ENCODE data around the gene POLH.
A peak's percentile ranks its signal among the peaks of the same experiment; 100 is the strongest.
"Not testable (repeated sequence)": the region's sequence is repeated elsewhere in the genome, so short reads cannot be mapped to it uniquely, and the experiment has no call there.

The POLH gene

DNA sequence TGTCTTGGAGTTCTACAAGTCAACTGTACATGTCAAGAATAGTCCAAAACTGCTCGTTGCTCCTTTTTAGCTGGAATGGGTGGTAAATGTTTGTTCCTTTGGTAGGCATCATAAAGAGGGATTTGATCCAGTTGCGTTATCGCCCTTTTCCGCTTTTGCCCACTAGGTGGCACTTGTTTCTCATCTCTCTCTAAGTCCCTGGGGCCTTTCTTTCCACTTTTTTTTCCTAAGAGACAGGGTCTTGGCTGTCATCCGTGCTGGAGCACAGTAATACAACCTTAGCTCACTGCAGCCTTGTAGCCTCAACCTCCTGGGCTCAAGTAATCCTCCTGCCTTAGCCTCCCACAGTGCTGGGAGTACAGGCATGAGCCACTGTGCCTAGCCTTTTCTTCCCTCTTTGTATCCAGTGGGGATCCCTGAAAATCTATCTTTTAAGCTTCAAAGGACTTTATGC lies 32.4 kb downstream of the POLH start:
- peak; percentile 87 for DNase-seq

DNA sequence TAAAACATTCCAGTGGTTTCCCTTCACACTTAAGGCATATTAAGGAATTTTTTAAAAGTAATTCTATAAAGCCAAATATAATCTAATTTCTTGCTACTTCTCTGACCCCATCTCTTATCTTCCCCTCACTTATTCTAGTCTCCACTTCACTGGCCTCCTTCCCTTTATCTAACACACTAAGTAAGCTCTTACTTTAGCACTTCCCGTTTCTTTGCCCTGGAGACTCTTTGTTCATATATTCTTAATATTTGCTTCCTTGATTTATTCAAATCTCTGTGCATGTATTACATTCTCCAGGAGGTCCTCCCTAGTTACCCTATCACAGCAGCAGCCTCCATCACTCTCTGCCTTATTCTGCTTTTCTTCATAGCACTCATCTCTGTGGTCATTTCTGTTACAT lies 32.8 kb downstream of the POLH start:
- no peak for DNase-seq

GRCh38 chr6:43609402-43609801 lies 33.4 kb downstream of the POLH start:
- DNase-seq, result no peak

- DNase-seq, result no peak
Measured at GRCh38 chr6:43610431-43610830, 34.4 kb downstream of the POLH start.

- DNase-seq, result no peak
Measured at GRCh38 chr6:43613721-43614395, 37.9 kb downstream of the POLH start.

- DNase-seq, result no peak
Measured at GRCh38 chr6:43614396-43614730, 38.4 kb downstream of the POLH start.

DNA sequence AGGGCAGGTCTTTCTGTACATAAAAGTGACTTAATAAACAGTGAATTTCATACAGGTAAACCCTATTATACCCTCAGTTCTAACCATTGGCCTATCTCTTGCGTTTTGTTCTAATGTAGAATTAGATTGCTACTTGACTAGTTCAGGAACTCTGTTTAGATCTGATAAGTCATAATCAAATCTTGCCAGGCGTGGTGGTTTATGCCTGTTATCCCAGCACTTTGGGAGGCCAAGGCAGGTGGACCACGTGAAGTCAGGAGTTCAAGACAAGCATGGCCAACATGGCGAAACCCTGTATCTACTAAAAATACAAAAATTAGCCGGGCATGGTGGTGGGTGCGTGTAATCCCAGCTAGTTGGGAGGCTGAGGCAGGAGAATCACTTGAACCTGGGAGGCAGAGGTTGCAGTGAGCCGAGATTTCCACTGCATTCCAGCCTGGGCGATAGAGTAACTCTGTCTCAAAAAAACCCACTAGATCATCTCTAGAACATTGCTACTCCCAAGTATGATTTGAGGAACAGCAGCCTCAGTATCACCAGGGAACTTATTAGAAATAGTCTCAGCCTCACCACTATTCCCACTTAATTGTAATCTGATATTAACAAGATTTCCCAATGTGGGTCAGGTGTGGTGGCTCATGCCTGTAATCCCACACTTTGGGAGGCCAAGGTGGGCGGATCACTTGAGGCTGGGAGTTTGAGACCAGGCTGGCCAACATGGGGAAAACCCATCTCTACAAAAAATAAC lies 40.9 kb downstream of the POLH start:
- DNase-seq, result no peak

- no peak for DNase-seq
Measured at GRCh38 chr6:43621078-43621835, 45.3 kb downstream of the POLH start.

DNA sequence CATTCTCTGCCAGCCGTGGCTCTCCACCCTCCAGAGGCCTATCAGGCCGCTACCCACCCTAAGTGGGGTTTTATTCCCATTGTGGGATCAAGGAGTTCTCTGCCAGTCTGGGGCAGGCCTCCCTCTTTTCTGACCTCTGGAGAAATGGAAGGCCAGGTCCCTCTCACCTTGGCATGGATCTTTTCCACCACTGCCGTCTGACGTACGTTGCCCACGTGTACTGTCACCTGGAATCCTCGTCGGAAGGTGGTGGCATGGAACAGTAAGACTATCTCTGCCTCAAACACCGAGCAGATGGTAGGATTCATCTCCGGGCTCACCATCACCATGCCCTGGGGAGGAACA lies 45.8 kb downstream of the POLH start:
- no peak for DNase-seq

DNA sequence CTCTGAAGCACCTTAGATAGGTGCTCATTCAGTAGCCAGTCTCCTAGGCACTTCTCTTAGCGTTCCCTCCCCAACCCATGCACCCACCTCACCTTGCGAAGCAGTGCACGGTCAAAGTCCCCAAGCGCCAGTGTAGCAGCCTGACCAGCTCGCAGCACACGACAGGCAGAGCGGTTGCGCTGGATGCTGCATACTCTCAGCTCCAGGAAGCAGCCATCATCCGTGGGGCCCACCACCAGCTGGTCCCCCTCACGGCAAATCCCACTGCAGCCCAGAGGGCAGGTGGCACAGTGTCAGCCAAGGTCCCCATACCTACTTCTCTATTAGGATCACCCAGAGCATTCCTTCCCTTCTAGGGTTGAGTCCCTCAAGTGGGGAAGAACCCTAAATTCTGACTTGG lies 46.6 kb downstream of the POLH start:
- no peak for DNase-seq

DNA sequence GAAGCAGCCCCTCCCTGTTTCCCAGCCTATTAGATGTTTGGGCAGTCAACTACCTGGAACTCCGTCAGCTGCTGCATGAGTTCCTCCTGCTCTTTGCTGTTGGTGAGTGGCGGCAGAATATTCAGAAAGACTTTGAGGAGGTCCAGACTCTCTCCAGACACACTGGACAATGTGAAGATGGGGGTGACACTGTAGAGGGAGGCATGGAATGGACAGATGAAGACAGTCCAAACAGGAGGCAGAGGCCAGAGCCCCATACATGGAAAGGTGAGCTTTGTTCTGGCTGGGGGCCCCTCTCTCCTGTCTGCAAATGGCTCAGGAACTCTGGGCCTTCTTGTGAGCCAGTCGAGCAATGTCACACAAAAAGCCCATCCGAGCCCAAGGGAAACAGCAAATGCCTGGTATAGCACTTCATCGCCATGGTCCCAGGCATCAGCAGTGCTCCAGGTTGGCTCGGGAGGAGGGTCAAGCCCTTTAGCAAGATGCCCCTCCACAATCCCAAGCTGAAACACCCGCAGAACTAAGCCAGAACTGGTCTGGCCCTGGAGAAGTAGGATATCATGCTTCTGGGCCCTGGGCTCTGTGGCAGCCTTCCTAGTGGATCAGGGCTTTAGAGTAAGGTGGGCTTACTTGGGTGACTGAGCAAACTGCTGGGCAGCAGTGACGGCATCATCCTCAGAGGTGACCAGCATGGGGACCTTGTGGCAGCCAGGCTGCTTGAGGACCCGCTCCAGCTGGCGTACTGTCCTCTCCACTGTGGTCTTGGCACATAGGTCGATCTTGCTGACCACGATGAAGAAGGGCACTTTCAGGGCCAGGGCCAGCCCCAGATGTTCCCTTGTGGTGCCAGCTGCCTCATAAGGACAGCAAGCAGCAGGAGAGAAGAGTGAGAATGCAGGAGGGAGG lies 48.1 kb downstream of the POLH start:
- DNase-seq, result no peak

DNA sequence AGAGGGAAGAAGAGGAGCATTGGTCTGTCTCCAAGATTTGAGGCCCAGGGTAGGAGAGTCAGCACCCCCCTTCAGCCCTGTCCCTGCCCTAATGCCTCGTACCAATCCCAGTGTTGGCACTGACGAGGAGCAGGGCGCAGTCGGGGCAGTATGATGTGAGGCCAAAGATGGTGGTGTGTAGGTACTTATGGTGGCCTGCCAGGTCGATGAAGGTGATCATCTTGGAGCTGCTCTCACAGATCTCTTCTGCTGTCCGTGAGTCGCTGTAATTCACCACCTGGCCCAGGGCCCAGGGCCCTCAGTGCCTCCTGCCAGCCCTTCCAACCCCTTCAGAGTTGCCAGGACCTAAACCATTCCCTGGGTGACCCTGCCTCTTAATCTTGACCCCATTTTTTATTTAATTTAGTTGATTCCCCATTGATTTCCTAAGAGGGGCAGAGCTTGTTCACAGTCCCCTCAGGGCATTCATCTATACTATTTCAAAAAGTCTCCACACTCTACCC lies 48.9 kb downstream of the POLH start:
- no peak for DNase-seq

DNA sequence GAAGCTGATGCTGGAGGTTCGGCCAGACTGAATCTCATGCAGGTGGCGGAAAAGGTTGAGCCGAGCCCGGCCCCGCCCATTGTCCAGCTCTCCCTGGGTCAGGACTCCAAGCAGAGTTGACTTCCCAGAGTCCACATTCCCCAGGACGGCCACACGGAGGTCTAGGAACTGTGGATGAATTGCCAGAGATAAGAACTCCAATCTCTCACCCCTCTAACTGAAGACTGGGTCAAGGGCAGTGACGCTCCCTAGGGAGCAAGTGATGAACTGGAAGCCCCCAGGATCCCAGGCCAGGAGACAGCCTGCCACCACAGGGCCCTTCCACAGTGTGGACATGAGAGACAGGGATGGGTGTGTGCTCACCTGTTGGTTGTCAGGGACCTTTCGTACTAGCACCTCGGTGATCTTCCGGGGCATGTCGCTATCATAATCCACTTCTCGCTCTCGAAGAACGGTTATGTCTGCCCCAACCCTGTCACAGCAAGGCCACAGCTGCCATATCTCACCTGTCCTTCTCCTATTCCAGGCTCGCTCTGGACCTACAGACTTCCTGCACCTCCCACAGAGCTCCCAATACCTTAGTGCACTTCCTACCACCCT lies 49.5 kb downstream of the POLH start:
- no peak for DNase-seq

DNA sequence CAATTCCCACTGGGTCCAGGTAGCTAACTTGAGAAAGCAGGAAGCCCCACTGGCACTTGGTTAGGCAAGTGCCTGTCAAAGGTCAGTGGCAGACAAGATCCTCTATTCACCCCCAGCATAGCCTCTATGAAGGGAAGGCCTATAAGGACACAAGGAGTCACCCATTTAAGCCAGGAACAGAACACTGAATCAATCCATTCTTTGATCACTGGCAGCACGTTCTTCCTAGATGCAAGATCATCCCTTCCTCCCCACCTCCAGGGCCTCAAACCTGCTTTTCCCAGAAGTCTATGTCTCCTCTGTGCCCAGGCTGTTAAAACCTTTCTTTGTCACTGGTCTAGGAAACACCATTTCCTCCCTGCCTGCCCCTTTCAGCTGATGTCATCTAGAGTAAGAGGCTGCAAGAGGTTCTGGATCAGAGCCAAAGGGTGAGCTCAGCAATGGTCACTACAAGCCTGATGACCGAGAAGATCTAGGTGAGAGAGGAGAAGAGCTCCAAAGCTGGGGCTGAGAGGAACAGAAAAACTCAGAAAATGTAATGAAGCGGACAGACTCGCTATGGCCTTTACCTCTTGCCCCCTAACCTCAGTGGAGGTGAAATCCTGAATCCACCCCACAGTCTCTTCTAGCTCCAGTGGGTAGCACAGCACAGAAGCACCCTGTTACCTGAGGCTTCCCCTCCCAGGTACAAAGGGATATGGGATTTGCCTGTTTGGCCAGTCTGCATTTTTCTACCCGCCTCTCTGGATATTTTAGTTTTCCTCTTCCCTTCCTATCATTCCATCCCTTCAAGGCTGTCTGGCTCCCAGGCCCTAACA lies 51.2 kb downstream of the POLH start:
- no peak for DNase-seq

DNA sequence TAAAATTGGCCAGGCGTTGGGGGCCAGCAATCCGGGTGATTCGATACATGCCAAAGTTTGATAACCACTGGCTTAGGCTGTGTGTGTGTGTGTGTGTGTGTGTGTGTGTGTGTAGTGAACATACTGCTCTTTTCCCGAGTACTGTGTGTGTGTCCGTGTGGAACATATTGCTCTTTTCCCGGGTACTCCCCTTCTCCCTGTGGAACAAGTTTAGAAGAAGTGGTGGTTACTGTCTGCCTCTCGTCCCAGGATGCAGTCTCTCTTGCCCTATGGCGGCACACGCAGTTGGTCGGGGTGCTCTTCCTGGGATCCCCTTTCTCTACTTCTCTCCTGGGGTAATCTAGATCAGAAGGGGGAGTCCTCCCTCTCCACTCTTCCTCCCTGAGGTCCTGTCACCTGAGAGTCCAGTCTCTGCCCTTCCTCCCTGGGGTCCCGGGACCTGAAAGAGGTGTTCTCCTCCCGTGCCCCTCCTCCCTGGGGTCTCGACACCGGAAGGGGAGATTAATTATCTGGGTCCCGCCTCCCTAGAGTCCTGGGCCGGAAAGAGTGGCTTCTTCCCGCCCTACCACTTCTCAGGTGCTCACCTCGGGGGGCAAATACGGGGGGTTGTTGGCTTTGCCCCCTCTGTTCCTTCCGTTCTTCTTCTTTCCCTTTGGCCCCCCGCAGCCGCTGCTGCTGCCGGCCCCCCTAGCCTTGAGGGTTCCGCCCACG lies 52.6 kb downstream of the POLH start:
- DNase-seq, result peak; percentile 72

DNA sequence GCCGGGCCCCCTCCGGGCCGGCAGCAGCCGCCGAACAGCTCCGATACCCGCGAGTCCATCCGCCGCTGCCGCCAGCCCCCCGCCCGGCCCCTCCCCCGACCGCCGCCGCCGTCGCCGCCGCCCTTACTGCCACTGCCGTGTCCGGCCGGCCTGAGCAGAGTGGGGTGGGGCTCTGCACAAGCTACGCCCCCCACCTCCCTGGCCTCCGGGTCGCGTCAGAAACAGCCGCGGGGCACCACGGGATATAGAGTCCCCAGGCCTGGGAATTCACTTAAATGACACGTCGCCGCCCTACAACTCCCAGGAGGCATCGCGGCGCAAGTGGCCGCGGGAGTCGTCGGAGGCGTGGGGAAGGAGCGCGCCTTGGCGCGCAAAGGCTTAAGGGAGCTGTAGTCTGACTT lies 53.1 kb downstream of the POLH start, which contains the start of gene GTPBP2:
TSS of gene GTPBP2 (minus strand) at position 161 of the 401 bp plus-strand sequence. CDS start at position 59, 102 bp downstream.
- DNase-seq, result peak; percentile 98

DNA sequence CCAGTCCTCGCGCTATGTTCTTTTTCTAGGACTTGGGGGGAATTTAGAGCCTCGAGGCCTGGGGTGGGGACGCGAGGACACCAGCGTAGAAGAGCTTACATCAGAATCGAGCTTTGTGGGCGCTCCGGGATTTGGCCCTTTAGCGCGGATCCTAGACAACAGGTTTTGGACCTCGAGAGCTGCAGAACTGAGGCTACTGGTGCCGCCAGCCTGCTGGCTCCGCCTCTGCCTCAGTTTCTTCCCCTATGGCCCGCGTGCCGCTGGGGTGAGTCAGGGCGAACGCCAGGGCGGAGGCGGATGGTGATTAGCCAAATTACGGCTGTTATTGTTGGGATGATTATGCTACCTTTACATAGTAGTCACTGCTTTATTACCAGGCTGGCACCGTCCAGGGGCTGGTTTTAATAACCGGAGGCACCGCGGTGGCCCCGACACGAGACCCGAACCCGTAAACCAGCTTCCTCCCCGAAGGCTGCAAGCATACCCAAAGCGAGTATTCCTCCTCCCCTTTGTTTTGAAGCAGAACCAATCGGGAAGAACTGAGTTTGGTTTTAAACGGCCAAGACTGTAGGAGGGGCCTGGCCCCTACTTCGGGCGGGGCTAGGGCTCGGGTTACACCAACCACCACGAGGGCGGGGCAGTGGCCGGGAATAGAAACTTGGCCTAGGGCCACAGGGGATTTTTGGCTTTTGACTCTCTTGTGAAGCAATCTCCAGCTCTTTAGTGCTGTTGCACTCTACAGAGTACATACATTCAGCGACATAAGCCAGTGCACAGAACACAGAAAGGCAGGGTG lies 53.7 kb downstream of the POLH start:
- DNase-seq, result peak; percentile 96

GRCh38 chr6:43630980-43631619 lies 55.1 kb downstream of the POLH start:
- no peak for DNase-seq

GRCh38 chr6:43633002-43633401 lies 57.0 kb downstream of the POLH start:
- not testable (repeated sequence) for DNase-seq

All from NCI-H2171 treated with DMSO at 0.1 percent for 48 hours (cell line).